ENCODE data around the gene RPS6KC1. TPM values are rescaled to one million over a fixed set of nuclear protein-coding genes. Genes with fewer than 3 reads are reported as not detected.

The RPS6KC1 gene
- total and polyA plus RNA-seq, 9 donors: 6.8 to 24.6 (median 18.8) TPM

DNA sequence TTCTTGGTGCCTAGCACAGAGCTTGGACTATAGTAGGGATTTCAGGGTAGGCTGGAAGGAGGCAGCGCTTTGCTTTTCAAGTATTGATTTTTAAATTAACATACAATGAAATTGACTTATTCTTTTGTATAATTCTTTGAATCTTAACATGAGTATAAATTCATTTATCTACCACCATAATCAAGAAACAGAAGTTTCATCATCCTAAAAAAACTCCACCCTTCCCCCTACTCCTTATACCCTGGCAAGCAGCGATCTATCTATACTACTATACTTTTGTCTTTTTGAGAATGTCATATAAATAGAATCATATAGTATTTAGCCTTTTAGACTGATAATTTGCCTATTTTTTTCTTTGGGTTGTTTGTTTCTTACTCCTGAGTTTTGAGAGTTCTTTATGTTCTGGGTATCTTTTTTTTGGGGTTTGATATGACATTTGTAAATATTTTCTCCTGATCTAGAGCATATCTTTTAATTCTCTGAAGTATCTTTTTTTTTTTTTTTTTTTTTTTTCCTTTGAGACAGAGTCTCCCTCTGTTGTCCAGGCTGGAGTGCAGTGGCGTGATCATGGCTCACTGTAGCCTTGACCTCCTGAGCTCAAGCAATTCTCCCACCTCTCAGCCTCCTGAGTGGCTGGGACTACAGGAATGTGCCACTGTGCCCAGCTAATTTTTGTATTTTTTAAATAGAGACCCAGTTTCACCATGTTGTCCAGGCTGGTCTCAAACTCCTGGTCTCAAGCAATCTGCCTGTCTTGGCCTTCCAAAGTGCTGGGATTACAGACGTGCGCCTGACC lies 6.4 kb downstream of the RPS6KC1 start:
- TF ChIP-seq POLR2A (IDR thresholded peaks at IDR 0.05): no peak
- TF ChIP-seq, protein P1, sequence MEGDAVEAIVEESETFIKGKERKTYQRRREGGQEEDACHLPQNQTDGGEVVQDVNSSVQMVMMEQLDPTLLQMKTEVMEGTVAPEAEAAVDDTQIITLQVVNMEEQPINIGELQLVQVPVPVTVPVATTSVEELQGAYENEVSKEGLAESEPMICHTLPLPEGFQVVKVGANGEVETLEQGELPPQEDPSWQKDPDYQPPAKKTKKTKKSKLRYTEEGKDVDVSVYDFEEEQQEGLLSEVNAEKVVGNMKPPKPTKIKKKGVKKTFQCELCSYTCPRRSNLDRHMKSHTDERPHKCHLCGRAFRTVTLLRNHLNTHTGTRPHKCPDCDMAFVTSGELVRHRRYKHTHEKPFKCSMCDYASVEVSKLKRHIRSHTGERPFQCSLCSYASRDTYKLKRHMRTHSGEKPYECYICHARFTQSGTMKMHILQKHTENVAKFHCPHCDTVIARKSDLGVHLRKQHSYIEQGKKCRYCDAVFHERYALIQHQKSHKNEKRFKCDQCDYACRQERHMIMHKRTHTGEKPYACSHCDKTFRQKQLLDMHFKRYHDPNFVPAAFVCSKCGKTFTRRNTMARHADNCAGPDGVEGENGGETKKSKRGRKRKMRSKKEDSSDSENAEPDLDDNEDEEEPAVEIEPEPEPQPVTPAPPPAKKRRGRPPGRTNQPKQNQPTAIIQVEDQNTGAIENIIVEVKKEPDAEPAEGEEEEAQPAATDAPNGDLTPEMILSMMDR (IDR thresholded peaks at IDR 0.05): no peak
- no peak for TF ChIP-seq EP300 (IDR thresholded peaks at IDR 0.05)
- Histone ChIP-seq H3K4me1 (ENCODE audit: insufficient read depth) (peaks cover 2% of the 10 kb centered on the region), H3K9me3 (no peaks in the 10 kb centered on the region), H3K27ac (no peak overlapping the region), H3K27me3 (no peaks in the 10 kb centered on the region), H3K4me3 (no peak overlapping the region), H3K36me3 (no peaks in the 10 kb centered on the region)
- WGBS, 3 donors: 74 to 82% (median 76%) methylated on average over 5 of the region's 5 CpGs
- intact Hi-C loops (cut with DNase I): no loop called here
- DNase-seq: no peak

DNA sequence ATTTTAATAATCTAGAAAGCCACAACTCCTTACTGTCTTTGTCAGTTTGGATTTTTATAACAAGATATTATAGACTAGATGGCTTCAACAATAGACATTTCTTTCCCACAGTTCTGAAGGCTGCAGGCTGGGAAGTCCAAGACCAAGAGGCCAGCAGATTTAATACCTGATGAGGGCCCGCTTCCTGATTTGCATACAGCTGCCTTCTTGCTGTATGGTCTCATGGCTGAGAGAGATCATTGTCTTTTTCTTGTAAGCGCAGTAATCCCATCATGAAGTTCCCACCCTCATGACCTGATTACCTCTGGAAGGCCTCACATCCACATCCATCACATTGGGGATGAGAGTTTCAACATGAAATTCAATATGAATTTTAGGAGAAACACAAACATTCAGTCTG lies 9.8 kb downstream of the RPS6KC1 start:
- WGBS, 3 donors: 97 to 98% (median 98%) methylated on average over 2 of the region's 2 CpGs
- no peaks in the 10 kb centered on the region for H3K4me1 ChIP-seq (ENCODE audit: insufficient read depth)
- DNase-seq: no peak
- no peaks in the 10 kb centered on the region for H3K27me3 ChIP-seq
- no peak overlapping the region for H3K4me3 ChIP-seq
- H3K36me3 ChIP-seq: no peaks in the 10 kb centered on the region
- H3K9me3 ChIP-seq: no peaks in the 10 kb centered on the region
- no peak overlapping the region for H3K27ac ChIP-seq
- TF ChIP-seq EP300 (IDR thresholded peaks at IDR 0.05) (no peak), POLR2A (IDR thresholded peaks at IDR 0.05) (no peak)
- TF ChIP-seq, protein P1 (IDR thresholded peaks at IDR 0.05): no peak
- intact Hi-C loops (cut with DNase I): no loop called here

DNA sequence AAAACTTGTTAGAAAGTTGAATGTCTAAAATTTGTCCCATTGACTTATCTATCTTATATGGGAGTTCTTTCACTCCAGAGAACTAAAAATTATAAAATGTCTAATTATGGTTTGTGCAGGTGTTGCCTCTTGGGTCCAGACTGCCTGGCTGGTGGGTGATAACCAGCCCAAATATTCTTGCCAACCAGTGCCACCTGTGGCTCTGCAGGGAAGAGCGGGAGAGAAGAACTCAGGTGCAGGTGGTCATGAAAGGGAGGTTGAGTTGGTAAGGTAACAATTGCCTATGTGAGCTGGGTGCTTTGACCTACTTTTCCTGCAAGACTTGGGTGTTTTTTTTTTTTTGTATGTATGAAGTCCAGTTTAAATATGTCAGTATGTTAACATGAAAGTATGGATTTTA lies 10.2 kb downstream of the RPS6KC1 start:
- no peaks in the 10 kb centered on the region for H3K36me3 ChIP-seq
- TF ChIP-seq, protein P1 (IDR thresholded peaks at IDR 0.05): no peak
- no peak for TF ChIP-seq EP300 (IDR thresholded peaks at IDR 0.05)
- no peak for TF ChIP-seq POLR2A (IDR thresholded peaks at IDR 0.05)
- no peak for DNase-seq
- H3K9me3 ChIP-seq: no peaks in the 10 kb centered on the region
- intact Hi-C loops (cut with DNase I): no loop called here
- no peak overlapping the region for H3K27ac ChIP-seq
- WGBS, 3 donors: 92 to 100% (median 96%) methylated on average over 1 of the region's 1 CpG
- H3K4me1 ChIP-seq (ENCODE audit: insufficient read depth): no peaks in the 10 kb centered on the region
- H3K4me3 ChIP-seq: no peak overlapping the region
- no peaks in the 10 kb centered on the region for H3K27me3 ChIP-seq

DNA sequence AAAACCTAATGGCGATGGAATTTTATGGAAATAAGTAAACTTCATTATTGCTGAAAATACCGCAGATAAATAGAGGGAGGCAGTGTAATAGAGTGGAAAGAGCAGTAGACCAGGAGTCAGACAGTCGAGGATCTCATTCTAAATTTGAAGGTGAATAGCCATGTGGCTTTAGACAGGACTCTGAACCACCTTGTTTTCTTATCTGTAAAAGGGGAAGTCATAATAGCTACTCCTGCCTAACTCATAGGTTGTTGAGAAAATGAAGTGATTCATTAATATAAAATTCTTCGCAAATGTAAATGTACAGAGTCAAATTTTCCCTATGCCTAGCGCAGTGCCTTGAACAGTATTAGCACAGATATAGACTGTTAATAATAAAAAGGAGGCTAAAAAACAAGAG lies 14.8 kb downstream of the RPS6KC1 start:
- DNase-seq: no peak
- no peak overlapping the region for H3K27ac ChIP-seq
- intact Hi-C loops (cut with DNase I): no loop called here
- no peaks in the 10 kb centered on the region for H3K4me1 ChIP-seq (ENCODE audit: insufficient read depth)
- no peaks in the 10 kb centered on the region for H3K36me3 ChIP-seq
- H3K4me3 ChIP-seq: no peak overlapping the region
- 97 to 98% (median 98%) methylated on average over 5 of the region's 5 CpGs for WGBS, 3 donors
- TF ChIP-seq POLR2A (IDR thresholded peaks at IDR 0.05) (no peak), EP300 (IDR thresholded peaks at IDR 0.05) (no peak)
- TF ChIP-seq, protein P1 (IDR thresholded peaks at IDR 0.05): no peak
- H3K9me3 ChIP-seq: no peaks in the 10 kb centered on the region
- H3K27me3 ChIP-seq: no peaks in the 10 kb centered on the region

Data from ovary (tissue), 9 donors.